ENCODE measurements around the gene CHMP4A. TPM values are rescaled to one million over a fixed set of nuclear protein-coding genes. Genes with fewer than 3 reads are reported as not detected.

The CHMP4A gene
- total and polyA plus RNA-seq, 2 of the 13 experiments (the other 11 are each of a cell fraction or from before 2014, with no cell fraction given), result 83.6 to 113 TPM

DNA sequence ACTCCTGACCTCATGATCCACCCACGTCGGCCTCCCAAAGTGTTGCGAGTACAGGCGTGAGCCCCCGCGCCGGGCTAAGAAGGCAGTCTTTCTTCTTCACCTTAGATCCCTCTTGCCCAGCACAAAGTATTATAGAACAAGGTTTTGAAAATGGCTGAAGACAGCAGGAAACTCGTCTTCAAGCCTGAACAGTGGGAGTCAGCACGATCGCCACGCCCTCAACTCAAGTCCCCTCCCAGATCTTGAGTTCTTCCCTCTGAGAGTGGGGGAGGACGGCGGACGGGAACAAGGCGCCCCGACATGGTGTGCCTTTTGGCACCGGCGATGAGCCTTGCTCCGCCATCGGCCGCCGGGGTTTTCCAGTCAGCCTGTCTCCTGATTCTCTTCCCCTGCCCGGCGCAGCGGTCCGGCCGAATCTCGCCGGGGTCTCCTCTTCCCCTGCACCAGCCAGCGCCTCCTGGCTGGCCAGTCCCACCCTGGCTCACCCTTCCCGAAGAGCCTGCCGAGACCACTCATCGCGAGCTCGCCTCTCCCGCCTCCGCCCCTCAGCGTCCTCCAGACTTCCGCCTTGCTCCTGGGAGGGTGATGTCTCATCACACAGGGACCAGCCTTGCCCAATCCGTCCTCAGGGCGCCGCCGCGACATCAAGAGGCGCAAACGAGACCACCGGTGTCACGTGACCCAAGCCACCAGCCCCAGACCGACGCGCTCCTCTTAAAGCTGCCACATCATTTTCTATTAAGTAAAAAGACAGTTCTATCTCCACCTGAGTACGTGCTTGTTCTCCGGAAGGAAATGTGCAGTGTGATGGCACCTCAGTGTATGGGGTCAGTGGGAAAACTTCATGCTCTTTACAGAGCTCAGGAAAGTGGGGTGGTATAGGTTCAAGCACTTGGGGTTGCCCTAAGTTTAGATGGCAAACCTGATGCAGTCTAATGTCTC is at the start of gene CHMP4A (continued):
- TF ChIP-seq CBX2 (IDR thresholded peaks at IDR 0.05; ENCODE audit: low read depth, low read length), result no peak
- no peak for TF ChIP-seq CBX2 (CRISPR knock-in tag; IDR thresholded peaks at IDR 0.05; ENCODE audit: low read depth)
- TF ChIP-seq, protein P1, sequence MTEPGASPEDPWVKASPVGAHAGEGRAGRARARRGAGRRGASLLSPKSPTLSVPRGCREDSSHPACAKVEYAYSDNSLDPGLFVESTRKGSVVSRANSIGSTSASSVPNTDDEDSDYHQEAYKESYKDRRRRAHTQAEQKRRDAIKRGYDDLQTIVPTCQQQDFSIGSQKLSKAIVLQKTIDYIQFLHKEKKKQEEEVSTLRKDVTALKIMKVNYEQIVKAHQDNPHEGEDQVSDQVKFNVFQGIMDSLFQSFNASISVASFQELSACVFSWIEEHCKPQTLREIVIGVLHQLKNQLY (CRISPR knock-in tag; IDR thresholded peaks at IDR 0.05), result peak; percentile 88
- TF ChIP-seq RBAK (CRISPR knock-in tag; IDR thresholded peaks at IDR 0.05), result peak; percentile 60
- peak; percentile 98 for TF ChIP-seq ZNF552 (CRISPR knock-in tag; IDR thresholded peaks at IDR 0.05; ENCODE audit: borderline replicate concordance)
- TF ChIP-seq MXD4 (CRISPR knock-in tag; IDR thresholded peaks at IDR 0.05), result peak; percentile 98
- TF ChIP-seq, protein P2, sequence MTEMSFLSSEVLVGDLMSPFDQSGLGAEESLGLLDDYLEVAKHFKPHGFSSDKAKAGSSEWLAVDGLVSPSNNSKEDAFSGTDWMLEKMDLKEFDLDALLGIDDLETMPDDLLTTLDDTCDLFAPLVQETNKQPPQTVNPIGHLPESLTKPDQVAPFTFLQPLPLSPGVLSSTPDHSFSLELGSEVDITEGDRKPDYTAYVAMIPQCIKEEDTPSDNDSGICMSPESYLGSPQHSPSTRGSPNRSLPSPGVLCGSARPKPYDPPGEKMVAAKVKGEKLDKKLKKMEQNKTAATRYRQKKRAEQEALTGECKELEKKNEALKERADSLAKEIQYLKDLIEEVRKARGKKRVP (CRISPR knock-in tag; IDR thresholded peaks at IDR 0.05), result peak in 1 of 2 experiments; percentile 11; a peak in 1 of 4 replicates
- TF ChIP-seq SALL1 (CRISPR knock-in tag; IDR thresholded peaks at IDR 0.05), result peak; percentile 97
- TF ChIP-seq ZNF264 (CRISPR knock-in tag; IDR thresholded peaks at IDR 0.05), result peak; percentile 93; the same call in 1 of the 2 replicates
- no peak; the same call in 1 of the 2 replicates for TF ChIP-seq CAMTA2 (CRISPR knock-in tag; IDR thresholded peaks at IDR 0.05; ENCODE audit: borderline replicate concordance)
- TF ChIP-seq, protein P3, sequence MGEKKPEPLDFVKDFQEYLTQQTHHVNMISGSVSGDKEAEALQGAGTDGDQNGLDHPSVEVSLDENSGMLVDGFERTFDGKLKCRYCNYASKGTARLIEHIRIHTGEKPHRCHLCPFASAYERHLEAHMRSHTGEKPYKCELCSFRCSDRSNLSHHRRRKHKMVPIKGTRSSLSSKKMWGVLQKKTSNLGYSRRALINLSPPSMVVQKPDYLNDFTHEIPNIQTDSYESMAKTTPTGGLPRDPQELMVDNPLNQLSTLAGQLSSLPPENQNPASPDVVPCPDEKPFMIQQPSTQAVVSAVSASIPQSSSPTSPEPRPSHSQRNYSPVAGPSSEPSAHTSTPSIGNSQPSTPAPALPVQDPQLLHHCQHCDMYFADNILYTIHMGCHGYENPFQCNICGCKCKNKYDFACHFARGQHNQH (CRISPR knock-in tag; IDR thresholded peaks at IDR 0.05), result peak; percentile 94; the same call in 1 of the 2 replicates
- peak; percentile 95 for TF ChIP-seq ZNF557 (CRISPR knock-in tag; IDR thresholded peaks at IDR 0.05)
- TF ChIP-seq ARID2 (CRISPR knock-in tag; IDR thresholded peaks at IDR 0.05; ENCODE audit: borderline replicate concordance), result peak; percentile 92
- TF ChIP-seq PRPF4 (IDR thresholded peaks at IDR 0.05; ENCODE audit: low read depth, low read length, poor library complexity, severe bottlenecking), result no peak
- TF ChIP-seq, protein P4, sequence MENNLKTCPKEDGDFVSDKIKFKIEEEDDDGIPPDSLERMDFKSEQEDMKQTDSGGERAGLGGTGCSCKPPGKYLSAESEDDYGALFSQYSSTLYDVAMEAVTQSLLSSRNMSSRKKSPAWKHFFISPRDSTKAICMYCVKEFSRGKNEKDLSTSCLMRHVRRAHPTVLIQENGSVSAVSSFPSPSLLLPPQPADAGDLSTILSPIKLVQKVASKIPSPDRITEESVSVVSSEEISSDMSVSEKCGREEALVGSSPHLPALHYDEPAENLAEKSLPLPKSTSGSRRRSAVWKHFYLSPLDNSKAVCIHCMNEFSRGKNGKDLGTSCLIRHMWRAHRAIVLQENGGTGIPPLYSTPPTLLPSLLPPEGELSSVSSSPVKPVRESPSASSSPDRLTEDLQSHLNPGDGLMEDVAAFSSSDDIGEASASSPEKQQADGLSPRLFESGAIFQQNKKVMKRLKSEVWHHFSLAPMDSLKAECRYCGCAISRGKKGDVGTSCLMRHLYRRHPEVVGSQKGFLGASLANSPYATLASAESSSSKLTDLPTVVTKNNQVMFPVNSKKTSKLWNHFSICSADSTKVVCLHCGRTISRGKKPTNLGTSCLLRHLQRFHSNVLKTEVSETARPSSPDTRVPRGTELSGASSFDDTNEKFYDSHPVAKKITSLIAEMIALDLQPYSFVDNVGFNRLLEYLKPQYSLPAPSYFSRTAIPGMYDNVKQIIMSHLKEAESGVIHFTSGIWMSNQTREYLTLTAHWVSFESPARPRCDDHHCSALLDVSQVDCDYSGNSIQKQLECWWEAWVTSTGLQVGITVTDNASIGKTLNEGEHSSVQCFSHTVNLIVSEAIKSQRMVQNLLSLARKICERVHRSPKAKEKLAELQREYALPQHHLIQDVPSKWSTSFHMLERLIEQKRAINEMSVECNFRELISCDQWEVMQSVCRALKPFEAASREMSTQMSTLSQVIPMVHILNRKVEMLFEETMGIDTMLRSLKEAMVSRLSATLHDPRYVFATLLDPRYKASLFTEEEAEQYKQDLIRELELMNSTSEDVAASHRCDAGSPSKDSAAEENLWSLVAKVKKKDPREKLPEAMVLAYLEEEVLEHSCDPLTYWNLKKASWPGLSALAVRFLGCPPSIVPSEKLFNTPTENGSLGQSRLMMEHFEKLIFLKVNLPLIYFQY (CRISPR knock-in tag; IDR thresholded peaks at IDR 0.05; ENCODE audit: borderline replicate concordance), result peak; percentile 43
- TF ChIP-seq ZNF737 (CRISPR knock-in tag; IDR thresholded peaks at IDR 0.05; ENCODE audit: borderline replicate concordance), result no peak
- TF ChIP-seq, protein P5, sequence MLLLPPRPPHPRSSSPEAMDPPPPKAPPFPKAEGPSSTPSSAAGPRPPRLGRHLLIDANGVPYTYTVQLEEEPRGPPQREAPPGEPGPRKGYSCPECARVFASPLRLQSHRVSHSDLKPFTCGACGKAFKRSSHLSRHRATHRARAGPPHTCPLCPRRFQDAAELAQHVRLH (CRISPR knock-in tag; IDR thresholded peaks at IDR 0.05; ENCODE audit: borderline replicate concordance, low read depth), result peak; percentile 99
- TF ChIP-seq, protein P6, sequence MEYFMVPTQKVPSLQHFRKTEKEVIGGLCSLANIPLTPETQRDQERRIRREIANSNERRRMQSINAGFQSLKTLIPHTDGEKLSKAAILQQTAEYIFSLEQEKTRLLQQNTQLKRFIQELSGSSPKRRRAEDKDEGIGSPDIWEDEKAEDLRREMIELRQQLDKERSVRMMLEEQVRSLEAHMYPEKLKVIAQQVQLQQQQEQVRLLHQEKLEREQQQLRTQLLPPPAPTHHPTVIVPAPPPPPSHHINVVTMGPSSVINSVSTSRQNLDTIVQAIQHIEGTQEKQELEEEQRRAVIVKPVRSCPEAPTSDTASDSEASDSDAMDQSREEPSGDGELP (IDR thresholded peaks at IDR 0.05; ENCODE audit: borderline replicate concordance, low read depth), result peak; percentile 71; the same call in 1 of the 2 replicates
- TF ChIP-seq ZMYM2 (CRISPR knock-in tag; IDR thresholded peaks at IDR 0.05), result no peak

All from HepG2 (cell line).